Measurements from ENCODE around the gene AUTS2.

AUTS2 gene

GRCh38 chr7:70376561-70377031 is 778.3 kb downstream of the AUTS2 start:
- DNase-seq: no peak

GRCh38 chr7:70377957-70378356 is 779.7 kb downstream of the AUTS2 start:
- DNase-seq: no peak

GRCh38 chr7:70379210-70379609 is 780.9 kb downstream of the AUTS2 start:
- DNase-seq: no peak

GRCh38 chr7:70380421-70381015 is 782.2 kb downstream of the AUTS2 start:
- DNase-seq: no peak

- DNase-seq: no peak
Observed at GRCh38 chr7:70383066-70383782, 784.9 kb downstream of the AUTS2 start.

GRCh38 chr7:70384024-70384423 is 785.7 kb downstream of the AUTS2 start:
- no peak for DNase-seq

GRCh38 chr7:70384891-70385290 is 786.6 kb downstream of the AUTS2 start:
- DNase-seq: no peak

GRCh38 chr7:70387217-70387616 is 788.9 kb downstream of the AUTS2 start:
- DNase-seq: no peak

- no peak for DNase-seq
Observed at GRCh38 chr7:70389531-70390151, 791.4 kb downstream of the AUTS2 start.

- no peak for DNase-seq
Observed at GRCh38 chr7:70390251-70390650, 792.0 kb downstream of the AUTS2 start.

- no peak for DNase-seq
Observed at GRCh38 chr7:70392256-70392876, 794.1 kb downstream of the AUTS2 start.

GRCh38 chr7:70392877-70393435 is 794.7 kb downstream of the AUTS2 start:
- DNase-seq: no peak

- no peak for DNase-seq
Observed at GRCh38 chr7:70393956-70394355, 795.7 kb downstream of the AUTS2 start.

- DNase-seq: no peak
Observed at GRCh38 chr7:70400829-70401380, 802.6 kb downstream of the AUTS2 start.

GRCh38 chr7:70402069-70402468 is 803.8 kb downstream of the AUTS2 start:
- DNase-seq: no peak

GRCh38 chr7:70405241-70405640 is 807.0 kb downstream of the AUTS2 start:
- DNase-seq: no peak

- no peak for DNase-seq
Observed at GRCh38 chr7:70406186-70406949, 808.1 kb downstream of the AUTS2 start.

GRCh38 chr7:70406950-70407209 is 808.6 kb downstream of the AUTS2 start:
- DNase-seq: no peak

GRCh38 chr7:70408477-70408876 is 810.2 kb downstream of the AUTS2 start:
- no peak for DNase-seq

GRCh38 chr7:70408891-70409290 is 810.6 kb downstream of the AUTS2 start:
- DNase-seq: no peak

- no peak for DNase-seq
Observed at GRCh38 chr7:70410134-70410750, 812.0 kb downstream of the AUTS2 start.

GRCh38 chr7:70414368-70414767 is 816.1 kb downstream of the AUTS2 start:
- DNase-seq: no peak
